Ishikawa (cell line): ENCODE measurements around the gene VIPR1.

Experiments
- CEBPB ChIP-seq: IDR thresholded peaks from 2 replicates; pipeline ENCODE4 v1.6.1; 2012
- CREB1 ChIP-seq: IDR thresholded peaks from 2 replicates; pipeline ENCODE4 v1.6.1; 2012; ENCODE audit warnings: low read depth
- EP300 ChIP-seq: IDR thresholded peaks from 2 replicates; pipeline ENCODE4 v1.6.1; 2012; ENCODE audit warnings: borderline replicate concordance
- FOXM1 ChIP-seq: IDR thresholded peaks from 2 replicates; pipeline ENCODE4 v1.6.1; 2012; ENCODE audit warnings: low read depth, borderline replicate concordance
- NFIC ChIP-seq: IDR thresholded peaks from 2 replicates; pipeline ENCODE4 v1.6.1; 2012
- RAD21 ChIP-seq: IDR thresholded peaks from 2 replicates; pipeline ENCODE4 v1.6.1; 2012; ENCODE audit warnings: low read depth
- TAF1 ChIP-seq: IDR thresholded peaks from 2 replicates; pipeline ENCODE4 v1.6.1; 2012; ENCODE audit warnings: low read depth, mild to moderate bottlenecking
- TCF12 ChIP-seq: IDR thresholded peaks from 2 replicates; pipeline ENCODE4 v1.6.1; 2012; ENCODE audit warnings: low read depth
- TEAD4 ChIP-seq: IDR thresholded peaks from 2 replicates; pipeline ENCODE4 v1.6.1; 2012
- YY1 ChIP-seq: IDR thresholded peaks from 2 replicates; pipeline ENCODE4 v1.6.1; 2012; ENCODE audit warnings: low read depth
- ZBTB7A ChIP-seq: IDR thresholded peaks from 2 replicates; pipeline ENCODE4 v1.6.1; 2012; ENCODE audit warnings: low read depth
- TF ChIP-seq, protein P1 (sequence below): IDR thresholded peaks from 2 replicates; pipeline ENCODE4 v1.6.1; 2012
- TF ChIP-seq, protein P2 (sequence below): IDR thresholded peaks from 2 replicates; pipeline ENCODE4 v1.6.1; 2012
- TF ChIP-seq, protein P3 (sequence below): IDR thresholded peaks from 2 replicates; pipeline ENCODE4 v1.6.1; 2012; ENCODE audit warnings: low read depth, mild to moderate bottlenecking

DNA sequence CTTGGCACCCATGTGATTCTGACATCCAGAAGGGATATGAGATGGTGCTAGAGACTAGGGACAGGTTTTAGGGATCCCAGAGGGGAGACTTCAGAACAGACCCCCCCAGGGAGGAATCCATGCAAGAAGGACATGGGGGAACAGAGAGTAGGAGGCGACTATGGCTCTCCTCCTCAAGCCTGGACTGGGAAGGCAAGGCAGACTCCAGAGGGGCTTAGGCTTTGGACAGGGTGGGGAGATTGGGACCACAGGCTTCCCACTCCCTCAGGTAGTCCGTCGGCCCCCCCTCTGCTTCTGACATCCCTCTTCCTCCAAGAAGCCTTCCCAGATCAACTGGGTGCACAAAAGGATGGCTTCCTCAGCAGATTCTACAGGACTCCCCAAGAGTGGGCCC lies 3.0 kb upstream of the VIPR1 start:
- TF ChIP-seq RAD21: no peak
- TF ChIP-seq, protein P1, sequence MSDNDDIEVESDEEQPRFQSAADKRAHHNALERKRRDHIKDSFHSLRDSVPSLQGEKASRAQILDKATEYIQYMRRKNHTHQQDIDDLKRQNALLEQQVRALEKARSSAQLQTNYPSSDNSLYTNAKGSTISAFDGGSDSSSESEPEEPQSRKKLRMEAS: no peak
- no peak for TF ChIP-seq EP300
- TF ChIP-seq, protein P2, sequence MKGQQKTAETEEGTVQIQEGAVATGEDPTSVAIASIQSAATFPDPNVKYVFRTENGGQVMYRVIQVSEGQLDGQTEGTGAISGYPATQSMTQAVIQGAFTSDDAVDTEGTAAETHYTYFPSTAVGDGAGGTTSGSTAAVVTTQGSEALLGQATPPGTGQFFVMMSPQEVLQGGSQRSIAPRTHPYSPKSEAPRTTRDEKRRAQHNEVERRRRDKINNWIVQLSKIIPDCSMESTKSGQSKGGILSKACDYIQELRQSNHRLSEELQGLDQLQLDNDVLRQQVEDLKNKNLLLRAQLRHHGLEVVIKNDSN: no peak
- no peak for TF ChIP-seq CEBPB
- TF ChIP-seq NFIC: no peak
- TF ChIP-seq YY1: no peak
- no peak for TF ChIP-seq TCF12
- TF ChIP-seq, protein P3, sequence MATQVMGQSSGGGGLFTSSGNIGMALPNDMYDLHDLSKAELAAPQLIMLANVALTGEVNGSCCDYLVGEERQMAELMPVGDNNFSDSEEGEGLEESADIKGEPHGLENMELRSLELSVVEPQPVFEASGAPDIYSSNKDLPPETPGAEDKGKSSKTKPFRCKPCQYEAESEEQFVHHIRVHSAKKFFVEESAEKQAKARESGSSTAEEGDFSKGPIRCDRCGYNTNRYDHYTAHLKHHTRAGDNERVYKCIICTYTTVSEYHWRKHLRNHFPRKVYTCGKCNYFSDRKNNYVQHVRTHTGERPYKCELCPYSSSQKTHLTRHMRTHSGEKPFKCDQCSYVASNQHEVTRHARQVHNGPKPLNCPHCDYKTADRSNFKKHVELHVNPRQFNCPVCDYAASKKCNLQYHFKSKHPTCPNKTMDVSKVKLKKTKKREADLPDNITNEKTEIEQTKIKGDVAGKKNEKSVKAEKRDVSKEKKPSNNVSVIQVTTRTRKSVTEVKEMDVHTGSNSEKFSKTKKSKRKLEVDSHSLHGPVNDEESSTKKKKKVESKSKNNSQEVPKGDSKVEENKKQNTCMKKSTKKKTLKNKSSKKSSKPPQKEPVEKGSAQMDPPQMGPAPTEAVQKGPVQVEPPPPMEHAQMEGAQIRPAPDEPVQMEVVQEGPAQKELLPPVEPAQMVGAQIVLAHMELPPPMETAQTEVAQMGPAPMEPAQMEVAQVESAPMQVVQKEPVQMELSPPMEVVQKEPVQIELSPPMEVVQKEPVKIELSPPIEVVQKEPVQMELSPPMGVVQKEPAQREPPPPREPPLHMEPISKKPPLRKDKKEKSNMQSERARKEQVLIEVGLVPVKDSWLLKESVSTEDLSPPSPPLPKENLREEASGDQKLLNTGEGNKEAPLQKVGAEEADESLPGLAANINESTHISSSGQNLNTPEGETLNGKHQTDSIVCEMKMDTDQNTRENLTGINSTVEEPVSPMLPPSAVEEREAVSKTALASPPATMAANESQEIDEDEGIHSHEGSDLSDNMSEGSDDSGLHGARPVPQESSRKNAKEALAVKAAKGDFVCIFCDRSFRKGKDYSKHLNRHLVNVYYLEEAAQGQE: no peak
- TF ChIP-seq FOXM1: no peak
- no peak for TF ChIP-seq TEAD4
- TF ChIP-seq ZBTB7A: no peak
- no peak for TF ChIP-seq TAF1
- TF ChIP-seq CREB1: no peak
